Stomach (tissue), 9 donors: ENCODE measurements around the gene IMP4. TPM values are rescaled to one million over a fixed set of nuclear protein-coding genes. Genes with fewer than 3 reads are reported as not detected.

Source experiments
- DNase-seq, 2 donors: peaks; one replicate each; pipeline versions ENCODE4 v3.0.0 to v3.0.0-alpha.2; 2013 to 2019
- H3K27ac ChIP-seq, 5 donors: fragments of 200-600 bp in 4 of 5; sonication (generic) in 4 of 5; one replicate each; pipeline ENCODE4 v1.5.1; 2013 to 2019; ENCODE audit warnings: mild to moderate bottlenecking in 1 of 5, moderate library complexity in 1 of 5
- H3K27me3 ChIP-seq, 3 donors: fragments of 200-600 bp; sonication (generic); one replicate each; pipeline ENCODE4 v1.5.1; 2017 to 2019; ENCODE audit warnings: mixed run types in 1 of 3
- H3K36me3 ChIP-seq, 4 donors: fragments of 200-600 bp; sonication (generic); 1 replicate in 3 of 4; 2 replicates in 1 of 4; pipeline ENCODE4 v1.5.1; 2016 to 2019
- H3K4me1 ChIP-seq, 4 donors: fragments of 200-600 bp; sonication (generic); one replicate each; pipeline ENCODE4 v1.5.1; 2016 to 2019
- H3K4me3 ChIP-seq, 4 donors: fragments of 200-600 bp; sonication (generic) in 3 of 4; one replicate each; pipeline ENCODE4 v1.5.1; 2016 to 2019; ENCODE audit warnings: mild to moderate bottlenecking in 1 of 4
- H3K9me3 ChIP-seq, 4 donors: fragments of 200-600 bp; sonication (generic); one replicate each; pipeline ENCODE4 v1.5.1; 2016 to 2019
- CTCF ChIP-seq, 7 experiments: fragments of 450-650 bp in 4 of 7; fragments of 200-600 bp in 3 of 7; sonication (generic) in 3 of 7; IDR thresholded peaks; one replicate each; pipeline ENCODE4 v1.5.1; 2016 to 2019; ENCODE audit warnings: antibody characterized with exemption in 7 of 7, control low read depth in 2 of 7, mild to moderate bottlenecking in 1 of 7
- EP300 ChIP-seq: sonication (generic); formaldehyde crosslinking; IDR thresholded peaks from one replicate; pipeline ENCODE4 v1.6.1; 2017; ENCODE audit warnings: antibody characterized with exemption
- POLR2A ChIP-seq, 4 donors: fragments of 450-650 bp; IDR thresholded peaks; one replicate each; pipeline ENCODE4 v1.6.1; 2016; ENCODE audit warnings: antibody characterized with exemption in 4 of 4, control low read depth in 2 of 4, mild to moderate bottlenecking in 1 of 4, moderate library complexity in 1 of 4
- POLR2AphosphoS5 ChIP-seq, 3 donors: sonication (generic); formaldehyde crosslinking; IDR thresholded peaks; one replicate each; pipeline ENCODE4 v1.6.1; 2016; ENCODE audit warnings: antibody characterized with exemption in 3 of 3
- WGBS, 5 donors: extraction: QIAGEN DNeasy Blood & Tissue Kit in 3 of 5; methylation state at CpG; one replicate each; pipeline versions ENCODE4 v1.1.5 to v1.1.7; 2013 to 2018; 5-methylcytosine and 5-hydroxymethylcytosine counted together
- intact Hi-C: fragments of 100-400 bp; cut with DNase I; formaldehyde crosslinking; loops from one replicate; pipeline ENCODE4 v1.15.1; 2023; ENCODE audit warnings: low total_unique reads
- polyA plus RNA-seq, 3 donors: library from polyadenylated mRNA; stranded (reverse); fragments of 200-250 nt; gene quantifications; one replicate each; pipeline ENCODE4 v1.2.3, GENCODE V29; 2013
- total RNA-seq, 5 donors: library from RNA; depleted of rRNA; stranded (reverse); fragments of >200 nt; gene quantifications; one replicate each; pipeline versions ENCODE4 v1.1.0 to v1.2.3, GENCODE V29; 2014 to 2016
- donor health status: healthy with polysubstance abuse.
- donor health status: Bipolar disorder and iron deficiency.
- donor health status: healthy.

Gene IMP4
- total and polyA plus RNA-seq, 8 donors = 14.2 to 128 (median 71.2) TPM

- peaks cover 0 to 28% (median 0%) of the 10 kb centered on the region in 3 donors for H3K27me3 ChIP-seq
- no peaks in the 10 kb centered on the region for H3K9me3 ChIP-seq
- DNase-seq = no peak
- H3K4me1 ChIP-seq = no peaks in the 10 kb centered on the region
- TF ChIP-seq EP300 (no peak), POLR2AphosphoS5 (IDR thresholded peaks at IDR 0.05) (no peak), POLR2A (IDR thresholded peaks at IDR 0.05) (no peak), CTCF (IDR thresholded peaks at IDR 0.05) (no peak)
- intact Hi-C loops = no loop called here
- no peaks in the 10 kb centered on the region for H3K36me3 ChIP-seq
- 76 to 81% (median 79%) methylated on average over 6 to 7 of the region's 7 CpGs for WGBS, 5 donors
- H3K27ac ChIP-seq = no peak overlapping the region
- no peak overlapping the region for H3K4me3 ChIP-seq
Measured at GRCh38 chr2:130318906-130319305, 23.8 kb upstream of the IMP4 start.

- Histone ChIP-seq H3K27me3 (peaks cover 0 to 28% (median 0%) of the 10 kb centered on the region in 3 donors), H3K27ac (no peak overlapping the region), H3K9me3 (no peaks in the 10 kb centered on the region), H3K4me1 (no peaks in the 10 kb centered on the region), H3K36me3 (no peaks in the 10 kb centered on the region), H3K4me3 (no peak overlapping the region)
- TF ChIP-seq CTCF (IDR thresholded peaks at IDR 0.05) (no peak), EP300 (no peak), POLR2A (IDR thresholded peaks at IDR 0.05) (no peak), POLR2AphosphoS5 (IDR thresholded peaks at IDR 0.05) (no peak)
- intact Hi-C loops = no loop called here
- WGBS, 5 donors = 73 to 85% (median 81%) methylated on average over 3 of the region's 3 CpGs
- DNase-seq = no peak
Measured at GRCh38 chr2:130319536-130319935, 23.2 kb upstream of the IMP4 start.

GRCh38 chr2:130327703-130328527 lies 14.8 kb upstream of the IMP4 start:
- Histone ChIP-seq H3K4me1 (peaks cover 0 to 13% (median 9%) of the 10 kb centered on the region in 4 donors), H3K9me3 (no peaks in the 10 kb centered on the region), H3K36me3 (no peaks in the 10 kb centered on the region), H3K4me3 (no peak overlapping the region), H3K27ac (no peak overlapping the region), H3K27me3 (peaks cover 0 to 68% (median 0%) of the 10 kb centered on the region in 3 donors)
- WGBS, 5 donors = 55 to 66% (median 65%) methylated on average over 25 to 43 of the region's 43 CpGs
- intact Hi-C loops = no loop called here
- TF ChIP-seq POLR2AphosphoS5 (IDR thresholded peaks at IDR 0.05) = no peak
- no peak for TF ChIP-seq POLR2A (IDR thresholded peaks at IDR 0.05)
- no peak for TF ChIP-seq CTCF (IDR thresholded peaks at IDR 0.05)
- no peak for TF ChIP-seq EP300
- DNase-seq = no peak

- H3K27me3 ChIP-seq = peaks cover 0 to 66% (median 0%) of the 10 kb centered on the region in 3 donors
- H3K36me3 ChIP-seq = no peaks in the 10 kb centered on the region
- WGBS, 5 donors = 19 to 26% (median 24%) methylated on average over 2 of the region's 2 CpGs
Measured at GRCh38 chr2:130328710-130329109, 14.0 kb upstream of the IMP4 start.

More at GRCh38 chr2:130328710-130329109, 14.0 kb upstream of the IMP4 start:
- Histone ChIP-seq H3K9me3 (no peaks in the 10 kb centered on the region), H3K27ac (no peak overlapping the region), H3K4me1 (peaks cover 0 to 13% (median 10%) of the 10 kb centered on the region in 4 donors), H3K4me3 (no peak overlapping the region)
- TF ChIP-seq POLR2AphosphoS5 (IDR thresholded peaks at IDR 0.05) = no peak
- TF ChIP-seq EP300 = no peak
- no peak for TF ChIP-seq CTCF (IDR thresholded peaks at IDR 0.05)
- no peak for TF ChIP-seq POLR2A (IDR thresholded peaks at IDR 0.05)
- intact Hi-C loops = no loop called here
- DNase-seq = no peak
